Effector memory CD4-positive, alpha-beta T cell (primary cell): Measurements from ENCODE around the gene USP17L20.
"Not testable (repeated sequence)": the region's sequence is repeated elsewhere in the genome, so short reads cannot be mapped to it uniquely, and the experiment has no call there.

Experiments
- DNase-seq, 3 donors: peaks; one replicate each; pipeline ENCODE4 v3.0.0-alpha.2; 2020
- H3K27ac ChIP-seq: 2 replicates; pipeline ENCODE4 v1.7.0; 2013; ENCODE audit warnings: mild to moderate bottlenecking, low read length, moderate library complexity; ENCODE audit not compliant: insufficient read depth, poor library complexity, severe bottlenecking
- H3K27me3 ChIP-seq: replicated peaks from 2 replicates; pipeline ENCODE4 v1.7.0; 2013; ENCODE audit warnings: mild to moderate bottlenecking, low read length; ENCODE audit not compliant: insufficient read depth, control insufficient read depth, poor library complexity, severe bottlenecking
- H3K36me3 ChIP-seq: 2 replicates; pipeline ENCODE4 v1.7.0; 2013; ENCODE audit warnings: mild to moderate bottlenecking, low read length, moderate library complexity; ENCODE audit not compliant: control insufficient read depth, insufficient read depth
- H3K4me1 ChIP-seq: 2 replicates; pipeline ENCODE4 v1.7.0; 2013; ENCODE audit warnings: low read length, mild to moderate bottlenecking; ENCODE audit not compliant: control insufficient read depth, insufficient read depth, poor library complexity, severe bottlenecking
- H3K4me3 ChIP-seq: 2 replicates; pipeline ENCODE4 v1.7.0; 2013; ENCODE audit warnings: low read length, low read depth, mild to moderate bottlenecking; ENCODE audit not compliant: insufficient read depth, poor library complexity, severe bottlenecking
- H3K9me3 ChIP-seq: 2 replicates; pipeline ENCODE4 v1.7.0; 2013; ENCODE audit warnings: mild to moderate bottlenecking, low read length, moderate library complexity; ENCODE audit not compliant: control insufficient read depth

The USP17L20 gene

GRCh38 chr4:9247953-9248680 lies 9.8 kb upstream of the USP17L20 start, which contains the start of gene USP17L18:
USP17L18 (plus strand) TSS chr4:9248630; CDS start chr4:9248630, 0 bp downstream.
- H3K9me3 ChIP-seq, H3K36me3 ChIP-seq, H3K27me3 ChIP-seq, H3K27ac ChIP-seq, H3K4me3 ChIP-seq, DNase-seq, H3K4me1 ChIP-seq: not testable (repeated sequence)

GRCh38 chr4:9253078-9253477 lies 4.8 kb upstream of the USP17L20 start, which contains the start of gene USP17L19:
USP17L19 (plus strand) TSS chr4:9253378; CDS start chr4:9253378, 0 bp downstream.
- not testable (repeated sequence) for H3K9me3 ChIP-seq, H3K4me3 ChIP-seq, H3K27me3 ChIP-seq, H3K36me3 ChIP-seq, H3K27ac ChIP-seq, H3K4me1 ChIP-seq, DNase-seq

GRCh38 chr4:9262572-9262971 lies 4.6 kb downstream of the USP17L20 start, which contains the start of gene USP17L21:
USP17L21 (plus strand) TSS chr4:9262872; CDS start chr4:9262872, 0 bp downstream.
- not testable (repeated sequence) for DNase-seq, H3K9me3 ChIP-seq, H3K4me3 ChIP-seq, H3K36me3 ChIP-seq, H3K27ac ChIP-seq, H3K4me1 ChIP-seq, H3K27me3 ChIP-seq

GRCh38 chr4:9267319-9267718 lies 9.4 kb downstream of the USP17L20 start, which contains the start of gene USP17L22:
USP17L22 (plus strand) TSS chr4:9267619; CDS start chr4:9267619, 0 bp downstream.
- not testable (repeated sequence) for H3K4me1 ChIP-seq, H3K9me3 ChIP-seq, H3K27me3 ChIP-seq, H3K36me3 ChIP-seq, H3K4me3 ChIP-seq, H3K27ac ChIP-seq, DNase-seq

GRCh38 chr4:9271719-9272118 lies 13.8 kb downstream of the USP17L20 start:
- not testable (repeated sequence) for H3K27ac ChIP-seq, H3K4me3 ChIP-seq, H3K9me3 ChIP-seq, H3K27me3 ChIP-seq, H3K36me3 ChIP-seq, H3K4me1 ChIP-seq
- peak in 2 of 3 donors; percentile 0 to 2 for DNase-seq
